ENCODE measurements around the gene GDAP2.

The GDAP2 gene

GRCh38 chr1:117861694-117862093 is 67.7 kb downstream of the GDAP2 start:
- Histone ChIP-seq H3K9me3 (ENCODE audit: control insufficient read depth, low read length) (no peaks in the 10 kb centered on the region), H3K79me2 (no peaks in the 10 kb centered on the region), H3K36me3 (ENCODE audit: control insufficient read depth, insufficient read depth, low read length) (no peaks in the 10 kb centered on the region), H3K4me3 (ENCODE audit: low read depth, low read length) (no peak overlapping the region), H3K9ac (no peak overlapping the region), H3K4me2 (ENCODE audit: low read length) (no peak overlapping the region), H3K4me1 (no peaks in the 10 kb centered on the region), H3K27ac (no peak overlapping the region), H3K27me3 (ENCODE audit: control insufficient read depth, insufficient read depth, low read length) (no peaks in the 10 kb centered on the region), H2AFZ (no peak overlapping the region)
- TF ChIP-seq, protein P1, sequence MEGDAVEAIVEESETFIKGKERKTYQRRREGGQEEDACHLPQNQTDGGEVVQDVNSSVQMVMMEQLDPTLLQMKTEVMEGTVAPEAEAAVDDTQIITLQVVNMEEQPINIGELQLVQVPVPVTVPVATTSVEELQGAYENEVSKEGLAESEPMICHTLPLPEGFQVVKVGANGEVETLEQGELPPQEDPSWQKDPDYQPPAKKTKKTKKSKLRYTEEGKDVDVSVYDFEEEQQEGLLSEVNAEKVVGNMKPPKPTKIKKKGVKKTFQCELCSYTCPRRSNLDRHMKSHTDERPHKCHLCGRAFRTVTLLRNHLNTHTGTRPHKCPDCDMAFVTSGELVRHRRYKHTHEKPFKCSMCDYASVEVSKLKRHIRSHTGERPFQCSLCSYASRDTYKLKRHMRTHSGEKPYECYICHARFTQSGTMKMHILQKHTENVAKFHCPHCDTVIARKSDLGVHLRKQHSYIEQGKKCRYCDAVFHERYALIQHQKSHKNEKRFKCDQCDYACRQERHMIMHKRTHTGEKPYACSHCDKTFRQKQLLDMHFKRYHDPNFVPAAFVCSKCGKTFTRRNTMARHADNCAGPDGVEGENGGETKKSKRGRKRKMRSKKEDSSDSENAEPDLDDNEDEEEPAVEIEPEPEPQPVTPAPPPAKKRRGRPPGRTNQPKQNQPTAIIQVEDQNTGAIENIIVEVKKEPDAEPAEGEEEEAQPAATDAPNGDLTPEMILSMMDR (IDR thresholded peaks at IDR 0.05): no peak

DNA sequence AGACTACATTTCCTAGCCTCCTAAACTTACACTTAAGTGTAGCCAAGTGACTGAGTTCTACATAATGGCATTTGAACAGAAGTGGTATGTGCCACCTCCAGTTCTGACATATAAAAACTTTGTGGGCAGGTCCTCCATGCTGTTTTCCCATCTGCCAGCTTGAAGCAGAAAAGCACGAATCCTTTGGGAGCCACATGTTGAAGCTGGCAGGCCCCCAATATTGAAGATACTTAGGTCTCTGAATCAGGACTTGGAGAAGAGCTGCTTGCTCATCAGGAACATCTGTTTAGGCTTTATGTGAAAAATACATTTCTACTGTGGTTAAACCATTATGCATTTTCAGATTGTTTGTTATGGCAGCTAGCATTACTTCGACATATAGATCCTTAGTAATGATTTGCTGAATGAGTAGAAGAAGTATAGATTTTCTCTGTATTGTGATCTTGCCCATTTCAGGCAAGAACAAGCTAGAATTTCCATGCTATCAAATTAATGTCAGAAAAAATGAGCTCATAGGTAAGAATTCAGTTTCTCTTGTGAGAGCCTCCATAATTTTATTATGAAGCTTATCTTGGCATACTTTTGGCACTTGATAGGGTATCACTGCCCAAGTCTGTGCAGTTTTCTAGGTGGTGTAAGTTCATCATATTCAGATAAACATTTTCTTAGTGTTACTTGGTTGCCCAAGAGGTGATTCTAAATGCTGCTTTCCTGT is 68.4 kb downstream of the GDAP2 start:
- H3K27ac ChIP-seq: no peak overlapping the region
- no peaks in the 10 kb centered on the region for H3K79me2 ChIP-seq
- no peaks in the 10 kb centered on the region for H3K27me3 ChIP-seq (ENCODE audit: control insufficient read depth, insufficient read depth, low read length)
- no peak overlapping the region for H3K9ac ChIP-seq
- H3K36me3 ChIP-seq (ENCODE audit: control insufficient read depth, insufficient read depth, low read length): no peaks in the 10 kb centered on the region
- TF ChIP-seq, protein P1 (IDR thresholded peaks at IDR 0.05): no peak
- no peak overlapping the region for H3K4me2 ChIP-seq (ENCODE audit: low read length)
- H3K9me3 ChIP-seq (ENCODE audit: control insufficient read depth, low read length): no peaks in the 10 kb centered on the region
- no peaks in the 10 kb centered on the region for H3K4me1 ChIP-seq
- H3K4me3 ChIP-seq (ENCODE audit: low read depth, low read length): no peak overlapping the region
- H2AFZ ChIP-seq: no peak overlapping the region

DNA sequence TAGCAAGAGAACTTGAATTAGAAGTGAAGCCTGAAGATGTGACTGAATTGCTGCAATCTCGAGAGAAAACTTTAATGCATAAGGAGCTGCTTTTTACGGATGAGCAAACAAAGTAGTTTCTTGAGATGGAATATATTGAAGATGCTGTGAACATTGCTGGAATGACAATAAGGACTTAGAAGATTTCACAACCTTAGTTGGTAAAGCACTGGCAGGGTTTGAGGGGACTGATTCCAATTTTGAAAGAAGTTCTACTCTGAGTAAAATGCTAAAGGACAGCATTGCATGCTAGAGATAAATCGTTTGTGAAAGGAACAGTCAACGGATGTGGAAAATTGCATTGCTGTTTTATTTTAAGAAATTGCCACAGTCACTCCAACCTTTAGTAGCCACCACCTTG is 69.5 kb downstream of the GDAP2 start:
- Histone ChIP-seq H2AFZ (no peak overlapping the region), H3K27ac (no peak overlapping the region), H3K4me1 (no peaks in the 10 kb centered on the region), H3K4me3 (ENCODE audit: low read depth, low read length) (no peak overlapping the region), H3K9me3 (ENCODE audit: control insufficient read depth, low read length) (no peaks in the 10 kb centered on the region), H3K36me3 (ENCODE audit: control insufficient read depth, insufficient read depth, low read length) (no peaks in the 10 kb centered on the region), H3K9ac (no peak overlapping the region), H3K4me2 (ENCODE audit: low read length) (no peak overlapping the region), H3K79me2 (no peaks in the 10 kb centered on the region), H3K27me3 (ENCODE audit: control insufficient read depth, insufficient read depth, low read length) (no peaks in the 10 kb centered on the region)
- TF ChIP-seq, protein P1 (IDR thresholded peaks at IDR 0.05): no peak

- H3K27ac ChIP-seq: no peak overlapping the region
- no peak overlapping the region for H3K4me2 ChIP-seq (ENCODE audit: low read length)
- H2AFZ ChIP-seq: no peak overlapping the region
- H3K4me3 ChIP-seq (ENCODE audit: low read depth, low read length): no peak overlapping the region
- no peaks in the 10 kb centered on the region for H3K36me3 ChIP-seq (ENCODE audit: control insufficient read depth, insufficient read depth, low read length)
- no peaks in the 10 kb centered on the region for H3K79me2 ChIP-seq
- no peaks in the 10 kb centered on the region for H3K4me1 ChIP-seq
- H3K9ac ChIP-seq: no peak overlapping the region
- TF ChIP-seq, protein P1 (IDR thresholded peaks at IDR 0.05): no peak
- no peaks in the 10 kb centered on the region for H3K27me3 ChIP-seq (ENCODE audit: control insufficient read depth, insufficient read depth, low read length)
- no peaks in the 10 kb centered on the region for H3K9me3 ChIP-seq (ENCODE audit: control insufficient read depth, low read length)
These were observed 72.0 kb downstream of the GDAP2 start for GRCh38 chr1:117857418-117857817.

Measured in parathyroid adenoma (tissue), 2 donors.